ENCODE results near the gene CELF2. TPM values are rescaled to one million over a fixed set of nuclear protein-coding genes. Genes with fewer than 3 reads are reported as not detected.
A peak's percentile ranks its signal among the peaks of the same experiment; 100 is the strongest.

CELF2 gene
- total RNA-seq, 1 donor from 2014 or later = 31.6 TPM

DNA sequence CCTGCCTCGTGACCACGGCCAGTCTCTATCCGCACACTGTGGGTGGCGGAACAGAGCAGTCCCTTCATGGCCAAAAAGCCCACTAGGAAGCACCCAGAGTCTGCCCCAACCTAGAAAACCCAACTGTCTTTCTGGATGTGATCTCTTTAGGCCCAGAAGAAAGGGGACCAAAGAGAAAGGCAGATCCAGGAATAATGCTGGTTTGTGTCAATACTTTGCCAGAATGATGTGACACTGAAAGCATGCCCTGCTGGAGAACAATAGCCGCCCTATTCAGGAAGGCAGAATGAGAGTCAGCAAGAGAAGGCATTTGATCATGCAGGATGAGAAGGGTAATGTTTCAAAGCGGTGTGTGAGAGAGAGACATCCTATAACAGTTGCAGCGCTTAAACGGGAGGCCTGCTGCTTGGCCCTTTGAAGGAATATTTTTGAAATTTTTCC is 319.1 kb downstream of the CELF2 start:
- Histone ChIP-seq H3K4me1 (peaks cover 55% of the 10 kb centered on the region), H3K27me3 (no peaks in the 10 kb centered on the region), H3K27ac (peak overlapping the region; percentile 44), H3K4me3 (peak overlapping the region; percentile 16), H2AFZ (replicated peaks) (no peak overlapping the region), H3K36me3 (no peaks in the 10 kb centered on the region), H3K9me3 (ENCODE audit: low read depth) (no peaks in the 10 kb centered on the region), H3K79me2 (ENCODE audit: low read depth) (no peaks in the 10 kb centered on the region), H3K4me2 (peak overlapping the region; percentile 58), H3F3A (ENCODE audit: low read depth) (peaks cover 25% of the 10 kb centered on the region), H4K20me1 (ENCODE audit: low read depth) (no peaks in the 10 kb centered on the region), H3K9ac (no peak overlapping the region)
- peak; percentile 81 for DNase-seq (ENCODE audit: low spot score)
- H3K4me3 Mint-ChIP-seq = peak overlapping the region; percentile 6
- no peaks in the 10 kb centered on the region for H3K9me3 Mint-ChIP-seq
- no peak for TF ChIP-seq EZH2 (IDR thresholded peaks at IDR 0.05)
- TF ChIP-seq, protein P1, sequence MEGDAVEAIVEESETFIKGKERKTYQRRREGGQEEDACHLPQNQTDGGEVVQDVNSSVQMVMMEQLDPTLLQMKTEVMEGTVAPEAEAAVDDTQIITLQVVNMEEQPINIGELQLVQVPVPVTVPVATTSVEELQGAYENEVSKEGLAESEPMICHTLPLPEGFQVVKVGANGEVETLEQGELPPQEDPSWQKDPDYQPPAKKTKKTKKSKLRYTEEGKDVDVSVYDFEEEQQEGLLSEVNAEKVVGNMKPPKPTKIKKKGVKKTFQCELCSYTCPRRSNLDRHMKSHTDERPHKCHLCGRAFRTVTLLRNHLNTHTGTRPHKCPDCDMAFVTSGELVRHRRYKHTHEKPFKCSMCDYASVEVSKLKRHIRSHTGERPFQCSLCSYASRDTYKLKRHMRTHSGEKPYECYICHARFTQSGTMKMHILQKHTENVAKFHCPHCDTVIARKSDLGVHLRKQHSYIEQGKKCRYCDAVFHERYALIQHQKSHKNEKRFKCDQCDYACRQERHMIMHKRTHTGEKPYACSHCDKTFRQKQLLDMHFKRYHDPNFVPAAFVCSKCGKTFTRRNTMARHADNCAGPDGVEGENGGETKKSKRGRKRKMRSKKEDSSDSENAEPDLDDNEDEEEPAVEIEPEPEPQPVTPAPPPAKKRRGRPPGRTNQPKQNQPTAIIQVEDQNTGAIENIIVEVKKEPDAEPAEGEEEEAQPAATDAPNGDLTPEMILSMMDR (IDR thresholded peaks at IDR 0.05) = no peak
- TF ChIP-seq EZH2phosphoT487 (IDR thresholded peaks at IDR 0.05) = no peak
- H3K36me3 Mint-ChIP-seq = peaks cover 7% of the 10 kb centered on the region
- H3K27me3 Mint-ChIP-seq (ENCODE audit: insufficient read depth, low read depth) = peaks cover 6% of the 10 kb centered on the region
- H3K4me1 Mint-ChIP-seq = peaks cover 47% of the 10 kb centered on the region
- peak overlapping the region; percentile 85 for H3K27ac Mint-ChIP-seq

DNA sequence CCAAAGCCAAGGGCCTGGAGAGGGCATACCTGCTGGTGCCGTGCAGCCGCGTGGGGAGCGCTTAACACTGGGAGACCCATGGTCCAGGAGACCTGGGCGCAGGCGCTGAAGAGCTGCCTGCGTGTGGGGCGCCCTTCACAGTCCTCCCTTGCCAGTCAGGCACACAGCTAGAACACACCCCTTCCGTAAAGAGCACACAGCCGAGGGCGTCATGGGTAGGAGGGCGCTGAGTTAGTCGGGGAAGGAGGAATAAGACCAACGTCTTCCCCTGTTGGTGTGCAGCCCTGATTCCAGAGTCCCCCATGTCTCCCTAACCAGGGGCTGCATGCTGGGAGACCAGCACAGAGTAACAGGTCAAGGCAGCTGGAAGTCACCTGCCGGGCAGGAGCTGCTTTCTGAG is 319.8 kb downstream of the CELF2 start:
- Histone ChIP-seq H3K9me3 (ENCODE audit: low read depth) (no peaks in the 10 kb centered on the region), H3K9ac (no peak overlapping the region), H3F3A (ENCODE audit: low read depth) (peaks cover 25% of the 10 kb centered on the region), H3K4me1 (peaks cover 55% of the 10 kb centered on the region), H3K27me3 (no peaks in the 10 kb centered on the region), H4K20me1 (ENCODE audit: low read depth) (no peaks in the 10 kb centered on the region), H3K4me3 (no peak overlapping the region), H3K36me3 (no peaks in the 10 kb centered on the region), H3K27ac (no peak overlapping the region), H3K4me2 (peak overlapping the region; percentile 58), H3K79me2 (ENCODE audit: low read depth) (no peaks in the 10 kb centered on the region), H2AFZ (replicated peaks) (no peak overlapping the region)
- H3K36me3 Mint-ChIP-seq = peaks cover 5% of the 10 kb centered on the region
- no peak overlapping the region for H3K4me3 Mint-ChIP-seq
- peak overlapping the region; percentile 85 for H3K27ac Mint-ChIP-seq
- no peaks in the 10 kb centered on the region for H3K9me3 Mint-ChIP-seq
- TF ChIP-seq, protein P1 (IDR thresholded peaks at IDR 0.05) = no peak
- TF ChIP-seq EZH2phosphoT487 (IDR thresholded peaks at IDR 0.05) (no peak), EZH2 (IDR thresholded peaks at IDR 0.05) (no peak)
- DNase-seq (ENCODE audit: low spot score) = peak; percentile 17
- peaks cover 8% of the 10 kb centered on the region for H3K27me3 Mint-ChIP-seq (ENCODE audit: insufficient read depth, low read depth)
- H3K4me1 Mint-ChIP-seq = peaks cover 47% of the 10 kb centered on the region

GRCh38 chr10:11338160-11338844 is 320.6 kb downstream of the CELF2 start:
- TF ChIP-seq EZH2 (IDR thresholded peaks at IDR 0.05) = no peak
- no peak for TF ChIP-seq EZH2phosphoT487 (IDR thresholded peaks at IDR 0.05)
- TF ChIP-seq, protein P1 (IDR thresholded peaks at IDR 0.05) = no peak
- Mint-ChIP-seq H3K4me3 (peak overlapping the region; percentile 56), H3K9me3 (no peaks in the 10 kb centered on the region), H3K4me1 (peaks cover 47% of the 10 kb centered on the region), H3K36me3 (no peaks in the 10 kb centered on the region), H3K27me3 (ENCODE audit: insufficient read depth, low read depth) (peaks cover 8% of the 10 kb centered on the region), H3K27ac (peak overlapping the region; percentile 64)
- Histone ChIP-seq H3F3A (ENCODE audit: low read depth) (peaks cover 25% of the 10 kb centered on the region), H3K27me3 (no peaks in the 10 kb centered on the region), H3K27ac (no peak overlapping the region), H4K20me1 (ENCODE audit: low read depth) (no peaks in the 10 kb centered on the region), H3K9me3 (ENCODE audit: low read depth) (no peaks in the 10 kb centered on the region), H3K4me2 (no peak overlapping the region), H3K79me2 (ENCODE audit: low read depth) (no peaks in the 10 kb centered on the region), H3K4me3 (no peak overlapping the region), H2AFZ (replicated peaks) (no peak overlapping the region), H3K9ac (no peak overlapping the region), H3K4me1 (peaks cover 55% of the 10 kb centered on the region), H3K36me3 (no peaks in the 10 kb centered on the region)
- DNase-seq (ENCODE audit: low spot score) = no peak
